HFFc6 (cell line): Measurements from ENCODE around the gene ZNF579. TPM values are rescaled to one million over a fixed set of nuclear protein-coding genes. Genes with fewer than 3 reads are reported as not detected.

Experiments
- DNase-seq: peaks from one replicate; pipeline ENCODE4 v3.0.0-alpha.2; 2018
- H3K27ac Mint-ChIP-seq: 2 replicates; pipeline ENCODE4 v1.8.0; 2020; ENCODE audit warnings: mild to moderate bottlenecking, mixed read lengths
- H3K27me3 Mint-ChIP-seq: 2 replicates; pipeline ENCODE4 v1.8.0; 2021; ENCODE audit warnings: mild to moderate bottlenecking, moderate library complexity, mixed read lengths; ENCODE audit not compliant: insufficient read depth
- H3K36me3 Mint-ChIP-seq: 2 replicates; pipeline ENCODE4 v1.8.0; 2021; ENCODE audit warnings: low read depth, mixed read lengths
- H3K4me1 Mint-ChIP-seq: 2 replicates; pipeline ENCODE4 v1.8.0; 2020; ENCODE audit warnings: low read depth, mixed read lengths
- H3K4me3 Mint-ChIP-seq: 2 replicates; pipeline ENCODE4 v1.8.0; 2020; ENCODE audit warnings: mild to moderate bottlenecking, moderate library complexity, mixed read lengths
- H3K9me3 Mint-ChIP-seq: 2 replicates; pipeline ENCODE4 v1.8.0; 2020; ENCODE audit warnings: mild to moderate bottlenecking, mixed read lengths
- long read RNA-seq: library from polyadenylated mRNA; unstranded; transcript quantifications from one replicate; pipeline ENCODE4 v2.0.0, GENCODE V29; 2019
- total RNA-seq, 6 experiments: library from RNA; stranded (reverse); fragmentation: NEBNext Ultra II Directional; extraction: Animal tissue kit (Norgen Biotek cat#: 25700); gene quantifications; 2 replicates in 1 of 6; 3 replicates in 5 of 6; pipeline ENCODE4 v1.2.3, GENCODE V29; 2021
- TF ChIP-seq, protein P1 (sequence below): fragments of 200-600 bp; sonication (generic); IDR thresholded peaks from 2 replicates; pipeline ENCODE4 v1.5.0; 2021; ENCODE audit warnings: antibody characterized with exemption, mild to moderate bottlenecking

Gene ZNF579, protein sequence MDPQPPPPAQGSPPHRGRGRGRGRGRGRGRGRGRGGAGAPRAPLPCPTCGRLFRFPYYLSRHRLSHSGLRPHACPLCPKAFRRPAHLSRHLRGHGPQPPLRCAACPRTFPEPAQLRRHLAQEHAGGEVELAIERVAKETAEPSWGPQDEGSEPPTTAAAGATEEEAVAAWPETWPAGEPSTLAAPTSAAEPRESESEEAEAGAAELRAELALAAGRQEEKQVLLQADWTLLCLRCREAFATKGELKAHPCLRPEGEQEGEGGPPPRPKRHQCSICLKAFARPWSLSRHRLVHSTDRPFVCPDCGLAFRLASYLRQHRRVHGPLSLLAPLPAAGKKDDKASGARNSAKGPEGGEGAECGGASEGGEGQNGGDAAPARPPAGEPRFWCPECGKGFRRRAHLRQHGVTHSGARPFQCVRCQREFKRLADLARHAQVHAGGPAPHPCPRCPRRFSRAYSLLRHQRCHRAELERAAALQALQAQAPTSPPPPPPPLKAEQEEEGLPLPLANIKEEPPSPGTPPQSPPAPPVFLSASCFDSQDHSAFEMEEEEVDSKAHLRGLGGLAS
- 10 to 100 TPM; 19.0 to 24.3 (median 22.0) TPM for total RNA-seq
- long read RNA-seq = 0 reads

- H3K36me3 Mint-ChIP-seq = peaks cover 22% of the 10 kb centered on the region
- H3K27ac Mint-ChIP-seq = peak within 1 kb of the TSS; percentile 85
- no peaks in the 10 kb centered on the region for H3K9me3 Mint-ChIP-seq
- peaks cover 4% of the 10 kb centered on the region for H3K27me3 Mint-ChIP-seq
- H3K4me3 Mint-ChIP-seq = peak within 1 kb of the TSS; percentile 95
- DNase-seq = peak; percentile 77
- TF ChIP-seq, protein P1, sequence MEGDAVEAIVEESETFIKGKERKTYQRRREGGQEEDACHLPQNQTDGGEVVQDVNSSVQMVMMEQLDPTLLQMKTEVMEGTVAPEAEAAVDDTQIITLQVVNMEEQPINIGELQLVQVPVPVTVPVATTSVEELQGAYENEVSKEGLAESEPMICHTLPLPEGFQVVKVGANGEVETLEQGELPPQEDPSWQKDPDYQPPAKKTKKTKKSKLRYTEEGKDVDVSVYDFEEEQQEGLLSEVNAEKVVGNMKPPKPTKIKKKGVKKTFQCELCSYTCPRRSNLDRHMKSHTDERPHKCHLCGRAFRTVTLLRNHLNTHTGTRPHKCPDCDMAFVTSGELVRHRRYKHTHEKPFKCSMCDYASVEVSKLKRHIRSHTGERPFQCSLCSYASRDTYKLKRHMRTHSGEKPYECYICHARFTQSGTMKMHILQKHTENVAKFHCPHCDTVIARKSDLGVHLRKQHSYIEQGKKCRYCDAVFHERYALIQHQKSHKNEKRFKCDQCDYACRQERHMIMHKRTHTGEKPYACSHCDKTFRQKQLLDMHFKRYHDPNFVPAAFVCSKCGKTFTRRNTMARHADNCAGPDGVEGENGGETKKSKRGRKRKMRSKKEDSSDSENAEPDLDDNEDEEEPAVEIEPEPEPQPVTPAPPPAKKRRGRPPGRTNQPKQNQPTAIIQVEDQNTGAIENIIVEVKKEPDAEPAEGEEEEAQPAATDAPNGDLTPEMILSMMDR = no peak
- H3K4me1 Mint-ChIP-seq = peaks cover 21% of the 10 kb centered on the region
Observed at GRCh38 chr19:55580628-55581144, at the start of gene ZNF579. TSS of gene ZNF579 (minus strand) at chr19:55580848. CDS start at chr19:55579639, 1,209 bp downstream.

DNA sequence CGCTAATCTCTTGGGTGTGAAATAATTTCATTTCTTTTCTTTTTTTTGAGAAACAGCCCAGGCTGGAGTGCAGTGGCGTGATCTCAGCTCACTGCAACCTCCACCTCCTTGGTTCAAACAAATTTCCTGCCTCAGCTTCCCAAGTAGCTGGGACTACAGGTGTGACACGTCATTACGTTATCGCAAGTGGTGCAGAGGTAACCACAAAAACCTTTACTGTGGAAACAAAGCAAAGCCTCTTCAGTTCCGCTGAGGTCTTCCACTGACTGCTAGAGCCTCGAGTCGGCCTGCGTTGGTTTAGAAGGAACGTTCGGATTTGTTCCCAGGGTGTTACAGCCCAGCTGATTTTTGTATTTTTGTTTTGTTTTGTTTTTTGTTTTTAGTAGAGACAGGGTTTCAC, 45.7 kb upstream of the ZNF579 start:
- no peak for DNase-seq
- TF ChIP-seq, protein P1 = no peak
- Mint-ChIP-seq H3K36me3 (peaks cover 9% of the 10 kb centered on the region; the same call in 1 of the 2 replicates), H3K9me3 (no peaks in the 10 kb centered on the region; the same call in 1 of the 2 replicates), H3K4me1 (peaks cover 17% of the 10 kb centered on the region), H3K27ac (no peak overlapping the region), H3K4me3 (no peak overlapping the region), H3K27me3 (no peaks in the 10 kb centered on the region; the same call in 1 of the 2 replicates)

DNA sequence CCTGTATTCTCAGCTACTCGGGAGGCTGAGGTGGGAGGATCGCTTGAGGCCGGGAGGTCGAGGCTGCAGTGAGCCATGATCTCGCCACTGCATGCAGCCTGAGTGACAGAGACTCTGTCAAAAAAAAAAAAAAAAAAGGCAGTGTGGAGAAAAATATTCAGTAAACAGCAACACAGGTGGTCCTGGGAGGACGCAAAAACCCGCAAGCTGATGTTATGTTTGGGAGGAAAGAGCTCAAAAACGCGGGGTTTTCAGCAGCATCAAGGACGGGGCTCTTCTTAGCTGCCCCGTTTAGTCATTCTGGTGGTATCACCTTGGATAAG, 44.3 kb upstream of the ZNF579 start:
- Mint-ChIP-seq H3K27ac (peak overlapping the region; percentile 96), H3K4me1 (peaks cover 23% of the 10 kb centered on the region), H3K36me3 (peaks cover 20% of the 10 kb centered on the region), H3K27me3 (peaks cover 3% of the 10 kb centered on the region; the same call in 1 of the 2 replicates), H3K9me3 (no peaks in the 10 kb centered on the region; the same call in 1 of the 2 replicates), H3K4me3 (peak overlapping the region; percentile 88)
- TF ChIP-seq, protein P1 = no peak
- DNase-seq = no peak

GRCh38 chr19:55624109-55625003, 43.7 kb upstream of the ZNF579 start, which contains the start of gene ZNF784:
TSS of gene ZNF784 (minus strand) at chr19:55624566. CDS start at chr19:55624561, 5 bp downstream.
- TF ChIP-seq, protein P1 = no peak
- Mint-ChIP-seq H3K4me3 (peak within 1 kb of the TSS; percentile 88), H3K27ac (peak within 1 kb of the TSS; percentile 96), H3K9me3 (no peaks in the 10 kb centered on the region; the same call in 1 of the 2 replicates), H3K4me1 (peaks cover 29% of the 10 kb centered on the region), H3K27me3 (peaks cover 3% of the 10 kb centered on the region), H3K36me3 (peaks cover 25% of the 10 kb centered on the region)
- DNase-seq = peak; percentile 79

DNA sequence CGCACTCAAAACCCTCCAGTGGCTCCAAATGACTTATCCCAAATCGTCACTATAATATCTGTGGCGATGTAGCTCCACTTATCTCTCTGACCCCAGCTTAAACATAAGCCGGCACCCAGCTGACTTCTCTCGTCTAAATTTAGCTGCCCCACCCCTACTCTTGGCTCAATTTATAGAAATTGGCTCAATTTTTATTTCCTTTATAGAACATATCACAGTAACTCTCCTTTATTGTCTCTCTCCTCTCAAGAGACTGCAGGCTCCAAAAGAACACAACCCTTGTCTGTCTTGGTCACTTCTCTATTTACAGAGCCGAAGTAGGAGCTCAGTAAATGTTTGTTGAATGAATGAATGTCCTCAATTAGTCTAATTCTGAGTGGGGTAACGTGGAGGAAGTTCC, 42.9 kb upstream of the ZNF579 start:
- TF ChIP-seq, protein P1 = no peak
- H3K9me3 Mint-ChIP-seq = no peaks in the 10 kb centered on the region; the same call in 1 of the 2 replicates
- H3K4me1 Mint-ChIP-seq = peaks cover 31% of the 10 kb centered on the region
- DNase-seq = no peak
- H3K27me3 Mint-ChIP-seq = peaks cover 3% of the 10 kb centered on the region
- peak overlapping the region; percentile 88 for H3K4me3 Mint-ChIP-seq
- peak overlapping the region; percentile 96 for H3K27ac Mint-ChIP-seq
- H3K36me3 Mint-ChIP-seq = peaks cover 26% of the 10 kb centered on the region
